HG03039 (cell line): Measurements from ENCODE around the gene ZNF679.
A peak's percentile ranks its signal among the peaks of the same experiment; 100 is the strongest.
"Not testable (repeated sequence)": the region's sequence is repeated elsewhere in the genome, so short reads cannot be mapped to it uniquely, and the experiment has no call there.

Experiments used
- ATAC-seq: cut with Tn5 transposase; IDR thresholded peaks from one replicate; pipeline ENCODE4 v1.9.1; 2021; ENCODE audit warnings: mild to moderate bottlenecking, moderate library complexity; ENCODE audit not compliant: unreplicated experiment

The ZNF679 gene

GRCh38 chr7:64308016-64308270 is 79.7 kb downstream of the ZNF679 start:
- ATAC-seq: no peak

GRCh38 chr7:64310426-64310825 is 82.2 kb downstream of the ZNF679 start:
- no peak for ATAC-seq

- ATAC-seq: no peak
These were observed 84.6 kb downstream of the ZNF679 start for GRCh38 chr7:64312826-64313225.

DNA sequence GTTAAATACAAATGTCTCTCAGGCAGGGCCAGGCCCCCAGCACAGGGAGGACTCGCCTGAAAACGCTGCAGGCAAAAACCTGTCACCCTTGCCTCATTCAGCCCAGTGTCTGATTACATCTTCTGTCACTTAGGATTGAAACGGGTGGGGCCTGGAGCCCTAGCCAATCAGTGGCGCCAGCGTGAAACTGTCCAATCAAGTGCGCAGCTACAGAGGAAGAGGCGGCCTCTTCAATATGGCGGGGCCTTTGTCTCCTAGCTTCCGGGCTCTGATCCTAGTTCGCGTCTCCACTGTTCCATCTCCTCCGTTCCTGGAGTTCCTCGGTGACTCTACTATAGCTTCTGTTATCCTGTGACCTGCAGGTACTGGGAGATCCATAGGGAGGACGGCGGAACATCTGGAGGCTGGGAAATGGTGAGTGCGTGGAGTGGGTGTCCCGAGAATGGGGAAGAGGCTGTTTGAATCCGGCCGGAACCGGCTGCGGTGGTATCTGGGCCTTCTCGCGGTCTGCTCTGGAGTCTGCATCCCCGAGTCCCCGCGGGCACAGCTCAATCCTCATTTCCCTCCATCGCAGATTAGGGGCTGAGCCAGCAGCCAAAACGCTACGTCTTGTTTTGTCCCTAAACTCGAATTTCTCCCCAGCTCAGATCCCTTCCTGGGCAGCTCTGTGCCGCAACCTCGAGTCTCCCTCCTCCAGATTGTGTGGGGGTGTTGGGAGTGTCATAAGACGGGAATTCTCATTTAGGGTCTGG is 85.6 kb downstream of the ZNF679 start, which contains the start of gene ZNF736:
Gene ZNF736 (plus strand): TSS at position 222 of the 752 bp plus-strand sequence. CDS start 190 bp downstream, at position 412.
- ATAC-seq: peak; percentile 100

GRCh38 chr7:64314566-64314965 is 86.3 kb downstream of the ZNF679 start:
- no peak for ATAC-seq

GRCh38 chr7:64316031-64316742 is 87.9 kb downstream of the ZNF679 start:
- not testable (repeated sequence) for ATAC-seq
